IMR-90 (cell line): Measurements from ENCODE around the gene FARP1. TPM values are rescaled to one million over a fixed set of nuclear protein-coding genes. Genes with fewer than 3 reads are reported as not detected.

ENCODE experiments used
- ATAC-seq: fragments of 200-7000 bp; cut with Tn5 transposase; 2 replicates; pipeline ENCODE4 v1.9.1; 2020; ENCODE audit warnings: low read depth, mild to moderate bottlenecking, moderate library complexity
- BruUV-seq: library from RNA; stranded (reverse); fragments of 400-500 nt; replicated peaks from 2 replicates; lab custom pipeline; 2021; lab: Mats Ljungman, UMichigan
- CTCF ChIA-PET: fragments of 300-600 bp; formaldehyde crosslinking; extraction: SDS; loops from one replicate; lab custom pipeline; 2021; ENCODE audit warnings: antibody characterized with exemption; lab: Yijun Ruan, JAX
- POLR2A ChIA-PET: fragments of 300-600 bp; sonication (Branson Sonifier 250); formaldehyde crosslinking; loops from one replicate; lab custom pipeline; 2022; ENCODE audit warnings: antibody characterized with exemption; ENCODE audit not compliant: unreplicated experiment; lab: Charles Lee
- DNase-seq: peaks from one replicate; pipeline ENCODE4 v3.0.0; 2013
- H2AFZ ChIP-seq: replicated peaks from 2 replicates; pipeline ENCODE3; 2013; ENCODE audit warnings: low read length, mild to moderate bottlenecking; ENCODE audit not compliant: poor library complexity
- H2AK5ac ChIP-seq: 2 replicates; pipeline ENCODE4 v1.6.1; 2013; ENCODE audit warnings: low read depth, low read length, inconsistent platforms
- H2AK9ac ChIP-seq: replicated peaks from 2 replicates; pipeline ENCODE3; 2013; ENCODE audit warnings: mild to moderate bottlenecking, low read depth, low read length, moderate library complexity; ENCODE audit not compliant: poor library complexity
- H2BK120ac ChIP-seq: 2 replicates; pipeline ENCODE4 v1.6.1; 2013; ENCODE audit warnings: low read depth, low read length, inconsistent platforms
- H2BK15ac ChIP-seq: 3 replicates; pipeline ENCODE4 v1.6.1; 2013; ENCODE audit warnings: low read depth, low read length, inconsistent platforms
- H2BK20ac ChIP-seq: 2 replicates; pipeline ENCODE4 v1.6.1; 2013; ENCODE audit warnings: low read depth, mild to moderate bottlenecking, inconsistent platforms, low read length, moderate library complexity
- H2BK5ac ChIP-seq: 2 replicates; pipeline ENCODE4 v1.6.1; 2013; ENCODE audit warnings: mild to moderate bottlenecking, low read depth, low read length, inconsistent platforms; ENCODE audit not compliant: poor library complexity, severe bottlenecking
- H3K14ac ChIP-seq: replicated peaks from 2 replicates; pipeline ENCODE4 v1.6.1; 2013; ENCODE audit warnings: low read depth, low read length, inconsistent platforms
- H3K18ac ChIP-seq: 2 replicates; pipeline ENCODE4 v1.6.1; 2013; ENCODE audit warnings: low read depth, low read length, control low read depth
- H3K23ac ChIP-seq: 2 replicates; pipeline ENCODE4 v1.6.1; 2013; ENCODE audit warnings: low read depth, low read length, inconsistent platforms
- H3K27ac ChIP-seq: 2 replicates; pipeline ENCODE4 v1.5.1; 2013; ENCODE audit warnings: mild to moderate bottlenecking, control low read depth, low read length; ENCODE audit not compliant: insufficient read depth
- H3K27me3 ChIP-seq: 2 replicates; pipeline ENCODE4 v1.6.1; 2013; ENCODE audit warnings: low read length; ENCODE audit not compliant: control insufficient read depth, insufficient read depth
- H3K36me3 ChIP-seq: 2 replicates; pipeline ENCODE4 v1.6.1; 2013; ENCODE audit warnings: low read length, mixed read lengths; ENCODE audit not compliant: control insufficient read depth, insufficient read depth
- H3K4ac ChIP-seq: 2 replicates; pipeline ENCODE4 v1.6.1; 2013; ENCODE audit warnings: low read depth, low read length, inconsistent platforms
- H3K4me1 ChIP-seq: 2 replicates; pipeline ENCODE4 v1.6.1; 2013; ENCODE audit warnings: low read length, mixed read lengths; ENCODE audit not compliant: control insufficient read depth, insufficient read depth
- H3K4me2 ChIP-seq: 2 replicates; pipeline ENCODE4 v1.6.1; 2013; ENCODE audit warnings: low read depth, mild to moderate bottlenecking, control low read depth, low read length, moderate library complexity
- H3K4me3 ChIP-seq: 2 replicates; pipeline ENCODE4 v1.5.1; 2013; ENCODE audit warnings: low read depth, mild to moderate bottlenecking, control low read depth, low read length, moderate library complexity; ENCODE audit not compliant: insufficient read depth
- H3K56ac ChIP-seq: 2 replicates; pipeline ENCODE4 v1.6.1; 2013; ENCODE audit warnings: low read length, inconsistent platforms; ENCODE audit not compliant: insufficient read depth; ENCODE audit errors: extremely low read depth
- H3K79me1 ChIP-seq, 2 experiments: 2 replicates each; pipeline ENCODE4 v1.6.1; 2013; ENCODE audit warnings: low read length in 2 of 2, inconsistent platforms in 1 of 2, low read depth in 1 of 2
- H3K9ac ChIP-seq: 2 replicates; pipeline ENCODE4 v1.6.1; 2013; ENCODE audit warnings: low read depth, low read length, control low read depth
- H3K9me1 ChIP-seq: 2 replicates; pipeline ENCODE4 v1.6.1; 2013; ENCODE audit warnings: low read length, inconsistent platforms; ENCODE audit not compliant: insufficient read depth
- H3K9me3 ChIP-seq: 2 replicates; pipeline ENCODE4 v1.6.1; 2013; ENCODE audit warnings: low read length; ENCODE audit not compliant: control insufficient read depth, insufficient read depth
- H4K20me1 ChIP-seq: 2 replicates; pipeline ENCODE4 v1.6.1; 2013; ENCODE audit warnings: low read length, inconsistent platforms; ENCODE audit not compliant: insufficient read depth
- H4K5ac ChIP-seq: 2 replicates; pipeline ENCODE4 v1.6.1; 2013; ENCODE audit warnings: mild to moderate bottlenecking, low read depth, low read length, control low read depth
- H4K8ac ChIP-seq, 2 experiments: 2 replicates each; pipeline ENCODE4 v1.6.1; 2013; ENCODE audit warnings: low read depth in 2 of 2, low read length in 2 of 2, control low read depth in 1 of 2, inconsistent platforms in 1 of 2
- H4K91ac ChIP-seq: 2 replicates; pipeline ENCODE4 v1.6.1; 2013; ENCODE audit warnings: low read depth, low read length, inconsistent platforms; ENCODE audit not compliant: insufficient read depth
- BHLHE40 ChIP-seq: fragments of 150-350 bp; IDR thresholded peaks from 2 replicates; pipeline ENCODE4 v1.6.1; 2016; ENCODE audit warnings: mild to moderate bottlenecking, low read depth, low read length
- CEBPB ChIP-seq: IDR thresholded peaks from 2 replicates; pipeline ENCODE4 v1.6.1; 2012; ENCODE audit warnings: low read depth, low read length, improper control_type of control experiment
- CHD1 ChIP-seq: IDR thresholded peaks from 2 replicates; pipeline ENCODE4 v1.6.1; 2012; ENCODE audit warnings: low read depth, low read length, improper control_type of control experiment
- CTCF ChIP-seq: conservative IDR thresholded peaks from 2 replicates; pipeline ENCODE4 v1.5.1; 2012; ENCODE audit warnings: mild to moderate bottlenecking, low read depth, low read length, improper control_type of control experiment
- MAFK ChIP-seq: IDR thresholded peaks from 2 replicates; pipeline ENCODE4 v1.6.1; 2012; ENCODE audit warnings: low read depth, low read length, improper control_type of control experiment
- MAZ ChIP-seq: IDR thresholded peaks from 2 replicates; pipeline ENCODE4 v1.6.1; 2012; ENCODE audit warnings: low read depth, mild to moderate bottlenecking, low read length, improper control_type of control experiment, moderate library complexity, borderline replicate concordance
- MXI1 ChIP-seq: IDR thresholded peaks from 2 replicates; pipeline ENCODE4 v1.6.1; 2012; ENCODE audit warnings: low read depth, mild to moderate bottlenecking, low read length, moderate library complexity, borderline replicate concordance
- NFE2L2 ChIP-seq: fragments of 150-350 bp; IDR thresholded peaks from 2 replicates; pipeline ENCODE4 v1.6.1; 2016; ENCODE audit warnings: low read depth, mild to moderate bottlenecking, low read length
- RAD21 ChIP-seq: IDR thresholded peaks from 2 replicates; pipeline ENCODE4 v1.6.1; 2012; ENCODE audit warnings: low read length, improper control_type of control experiment
- SMC3 ChIP-seq: fragments of 150-350 bp; IDR thresholded peaks from 2 replicates; pipeline ENCODE4 v1.6.1; 2016; ENCODE audit warnings: low read depth, mild to moderate bottlenecking, antibody characterized with exemption, low read length, moderate library complexity
- USF2 ChIP-seq: fragments of 150-350 bp; IDR thresholded peaks from 2 replicates; pipeline ENCODE4 v1.6.1; 2017; ENCODE audit warnings: mild to moderate bottlenecking, antibody characterized with exemption, low read length, low read depth
- WGBS, 2 experiments: methylation state at CpG; one replicate each; pipeline versions ENCODE4 v1.1.5 to v1.1.7; 2013; ENCODE audit warnings: missing lambda C conversion rate in 2 of 2; ENCODE audit not compliant: insufficient read length in 1 of 2; ENCODE audit errors: extremely low coverage in 2 of 2; 5-methylcytosine and 5-hydroxymethylcytosine counted together
- dilution Hi-C: fragments of 300-500 bp; cut with HindIII; formaldehyde crosslinking; loops from one replicate; pipeline ENCODE4 v1.14.3; 2018; ENCODE audit warnings: low sequenced_read_pairs; ENCODE audit not compliant: unreplicated experiment
- in situ Hi-C: fragments of 300-500 bp; cut with MboI; formaldehyde crosslinking; loops from 3 replicates; pipeline ENCODE4 v1.14.3; 2019; ENCODE audit warnings: low sequenced_read_pairs, inconsistent platforms, mixed read lengths
- intact Hi-C: fragments of 100-400 bp; cut with micrococcal nuclease; formaldehyde crosslinking; loops from 2 replicates; pipeline ENCODE4 v1.10.0; 2022
- polyA plus RNA-seq, 3 experiments: library from polyadenylated mRNA; depleted of rRNA; stranded (reverse); fragments of >200 nt; gene quantifications; 2 replicates each; pipeline ENCODE4 v1.2.3, GENCODE V29; 2012; ENCODE audit warnings: low replicate concordance in 1 of 3
- total RNA-seq: library from RNA; depleted of rRNA; stranded (reverse); fragments of >200 nt; gene quantifications from 2 replicates; pipeline ENCODE4 v1.2.3, GENCODE V29; 2012

FARP1 gene
- total and polyA plus RNA-seq, 2 of the 4 experiments (the other 2 are of a cell fraction) = 39.6 to 57.0 TPM

- TF ChIP-seq MXI1 (no peak), CTCF (no peak)
Measured at GRCh38 chr13:98467263-98467985, 324.5 kb downstream of the FARP1 start (continued).

- H3K27me3 ChIP-seq = no peaks in the 10 kb centered on the region
- H4K20me1 ChIP-seq = peaks cover 31% of the 10 kb centered on the region
- H3K27ac ChIP-seq = no peak overlapping the region
- H3K4me2 ChIP-seq = no peak overlapping the region
- DNase-seq (no peak), ATAC-seq (no peak; the same call in 1 of the 2 replicates)
- intact Hi-C loops = loop anchor here (5.0 kb wide), 3 partner anchors 109 to 204 kb away; partner anchors contain the start of gene STK24
- no peak overlapping the region for H2AK5ac ChIP-seq
- no peak overlapping the region for H2BK15ac ChIP-seq
- no peak overlapping the region for H3K23ac ChIP-seq
- H3K9ac ChIP-seq = no peak overlapping the region
- in situ Hi-C loops = no loop called here
- no peaks in the 10 kb centered on the region for H3K9me3 ChIP-seq
- peaks cover 45% of the 10 kb centered on the region for H3K36me3 ChIP-seq
- H2BK20ac ChIP-seq = no peak overlapping the region
- CTCF ChIA-PET = interaction anchor here (1.3 kb wide), 1 partner anchor 13 kb away, joined by 3 read pairs; no protein-coding TSS in a partner anchor
- BruUV-seq = no TSS peak
- 0 out of 2 replicates have a peak, but pooled peaks cover 3% of the 10 kb centered on the region for H3K4me1 ChIP-seq
- no peak overlapping the region for H4K91ac ChIP-seq
- H2BK120ac ChIP-seq = no peak overlapping the region
- peaks cover 16% of the 10 kb centered on the region for H3K9me1 ChIP-seq
- POLR2A ChIA-PET = no interaction called here
- H4K5ac ChIP-seq = no peak overlapping the region
- H2BK5ac ChIP-seq = no peak overlapping the region
- H3K14ac ChIP-seq = no peak overlapping the region
- no CpG with 5 or more reads among the region's 3 CpGs for WGBS, 2 experiments
- H3K79me1 ChIP-seq = peaks cover 35 to 84% of the 10 kb centered on the region in 2 experiments
- no peak overlapping the region for H3K4me3 ChIP-seq
- dilution Hi-C loops = loop anchor here (25.0 kb wide), 1 partner anchor 194 kb away; no protein-coding TSS in a partner anchor
- H3K18ac ChIP-seq = no peak overlapping the region
- H3K56ac ChIP-seq = no peak overlapping the region
- H2AK9ac ChIP-seq = no peak overlapping the region
- H3K4ac ChIP-seq = no peak overlapping the region
- H4K8ac ChIP-seq = no peak overlapping the region
- no peak overlapping the region for H2AFZ ChIP-seq
- TF ChIP-seq CEBPB (no peak), MXI1 (no peak), BHLHE40 (no peak), USF2 (no peak), CHD1 (no peak), MAZ (no peak), NFE2L2 (no peak), RAD21 (no peak), MAFK (no peak), SMC3 (no peak)
Measured at GRCh38 chr13:98468361-98468760, 325.5 kb downstream of the FARP1 start.
